Measurements from ENCODE around the gene MTMR4.

DNA sequence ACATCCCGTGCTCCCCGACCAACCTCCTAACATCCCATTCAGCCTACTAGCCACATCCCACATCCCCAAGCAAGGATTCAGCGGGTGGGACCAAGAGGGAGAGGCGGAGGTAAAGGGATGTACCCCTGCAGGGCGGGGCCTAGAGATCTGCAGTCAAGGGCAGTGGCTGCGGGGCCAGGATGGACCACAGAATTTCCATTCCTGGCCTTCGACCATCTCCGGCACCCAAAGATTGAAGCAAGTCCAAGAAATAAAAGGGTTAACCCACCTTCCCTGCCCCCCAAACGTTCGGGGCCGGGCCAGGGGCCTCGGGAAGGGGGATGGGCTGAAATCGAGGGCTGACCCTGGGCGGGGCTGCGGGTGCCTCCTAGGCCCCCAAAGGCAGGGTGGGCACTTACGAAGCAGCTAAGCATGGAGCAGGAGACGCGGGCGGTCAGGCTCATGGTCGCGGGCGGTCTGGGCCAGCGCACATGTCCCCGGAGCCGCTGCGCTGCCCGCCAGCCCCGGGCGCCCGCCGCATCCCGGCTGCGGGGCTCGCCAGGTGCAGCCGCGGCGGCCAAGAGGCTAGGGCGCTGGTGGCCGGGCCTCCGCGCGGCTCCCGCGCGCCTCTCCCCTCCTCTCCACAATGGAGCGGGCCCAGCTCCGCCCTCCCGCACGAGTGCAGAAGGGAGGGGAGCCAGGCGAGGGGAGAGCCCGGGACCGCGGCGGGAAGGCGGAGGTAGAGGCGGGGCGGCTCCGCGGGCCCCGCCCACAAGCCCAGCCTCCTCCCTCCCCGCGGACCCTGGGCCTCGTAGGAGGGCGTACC lies at the start of gene MTMR4:
- TF ChIP-seq TAF1 (conservative IDR thresholded peaks at IDR 0.05) (no peak), RXRA (IDR thresholded peaks at IDR 0.05) (no peak), GABPA (IDR thresholded peaks at IDR 0.05 in 1 of 2, conservative IDR thresholded peaks at IDR 0.05 in 1 of 2) (peak in 1 of 2 donors; percentile 25), NR2F2 (IDR thresholded peaks at IDR 0.05) (no peak), FOXA1 (IDR thresholded peaks at IDR 0.05) (no peak), JUND (IDR thresholded peaks at IDR 0.05) (no peak)
- TF ChIP-seq, protein P1, sequence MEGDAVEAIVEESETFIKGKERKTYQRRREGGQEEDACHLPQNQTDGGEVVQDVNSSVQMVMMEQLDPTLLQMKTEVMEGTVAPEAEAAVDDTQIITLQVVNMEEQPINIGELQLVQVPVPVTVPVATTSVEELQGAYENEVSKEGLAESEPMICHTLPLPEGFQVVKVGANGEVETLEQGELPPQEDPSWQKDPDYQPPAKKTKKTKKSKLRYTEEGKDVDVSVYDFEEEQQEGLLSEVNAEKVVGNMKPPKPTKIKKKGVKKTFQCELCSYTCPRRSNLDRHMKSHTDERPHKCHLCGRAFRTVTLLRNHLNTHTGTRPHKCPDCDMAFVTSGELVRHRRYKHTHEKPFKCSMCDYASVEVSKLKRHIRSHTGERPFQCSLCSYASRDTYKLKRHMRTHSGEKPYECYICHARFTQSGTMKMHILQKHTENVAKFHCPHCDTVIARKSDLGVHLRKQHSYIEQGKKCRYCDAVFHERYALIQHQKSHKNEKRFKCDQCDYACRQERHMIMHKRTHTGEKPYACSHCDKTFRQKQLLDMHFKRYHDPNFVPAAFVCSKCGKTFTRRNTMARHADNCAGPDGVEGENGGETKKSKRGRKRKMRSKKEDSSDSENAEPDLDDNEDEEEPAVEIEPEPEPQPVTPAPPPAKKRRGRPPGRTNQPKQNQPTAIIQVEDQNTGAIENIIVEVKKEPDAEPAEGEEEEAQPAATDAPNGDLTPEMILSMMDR (IDR thresholded peaks at IDR 0.05; ENCODE audit: low read depth, low read length, missing input control): no peak
